Urinary bladder (tissue), 4 donors: ENCODE measurements around the gene FGFR3. TPM values are rescaled to one million over a fixed set of nuclear protein-coding genes. Genes with fewer than 3 reads are reported as not detected.

Experiments
- DNase-seq: peaks from one replicate; pipeline ENCODE4 v3.0.0-alpha.2; 2015; ENCODE audit errors: extremely low spot score
- H3K27ac ChIP-seq: one replicate; pipeline ENCODE4 v1.5.1; 2013; ENCODE audit warnings: low read depth, mild to moderate bottlenecking, moderate library complexity
- H3K36me3 ChIP-seq: one replicate; pipeline ENCODE4 v1.6.1; 2013; ENCODE audit warnings: mild to moderate bottlenecking, moderate library complexity; ENCODE audit not compliant: insufficient read depth
- H3K4me1 ChIP-seq: one replicate; pipeline ENCODE4 v1.6.1; 2013; ENCODE audit warnings: mild to moderate bottlenecking, moderate library complexity; ENCODE audit not compliant: insufficient read depth
- H3K4me3 ChIP-seq: one replicate; pipeline ENCODE4 v1.5.1; 2013; ENCODE audit warnings: low read depth, low read length
- WGBS: extraction: QIAGEN DNeasy Blood & Tissue Kit; methylation state at CpG from one replicate; pipeline ENCODE4 v1.1.7; 2013; 5-methylcytosine and 5-hydroxymethylcytosine counted together
- polyA plus RNA-seq: library from polyadenylated mRNA; stranded (reverse); fragments of 200-250 nt; gene quantifications from one replicate; pipeline ENCODE4 v1.2.3, GENCODE V29; 2013
- total RNA-seq: library from RNA; depleted of rRNA; stranded (reverse); fragments of >200 nt; gene quantifications from one replicate; pipeline ENCODE4 v1.2.3, GENCODE V29; 2014
- donor health status: healthy with polysubstance abuse.
- donor health status: healthy.

The FGFR3 gene
- total and polyA plus RNA-seq, 2 donors: 12.3 to 26.5 TPM

- Histone ChIP-seq H3K4me3 (peak overlapping the region; percentile 93), H3K27ac (peak overlapping the region; percentile 65), H3K4me1 (no peaks in the 10 kb centered on the region), H3K36me3 (no peaks in the 10 kb centered on the region)
- 1% methylated on average over 92 of the region's 92 CpGs for WGBS
- DNase-seq: no peak
These were observed 62.4 kb downstream of the FGFR3 start for GRCh38 chr4:1855333-1856070.

GRCh38 chr4:1856071-1856942, 63.2 kb downstream of the FGFR3 start, which contains the start of gene LETM1:
Gene LETM1 (minus strand): TSS chr4:1856156. CDS start chr4:1855950, 206 bp downstream.
- peak; percentile 71 for DNase-seq
- Histone ChIP-seq H3K27ac (peak within 1 kb of the TSS; percentile 72), H3K4me1 (no peaks in the 10 kb centered on the region), H3K4me3 (peak within 1 kb of the TSS; percentile 93), H3K36me3 (no peaks in the 10 kb centered on the region)
- WGBS: under 1% methylated on average over 107 of the region's 107 CpGs

- H3K36me3 ChIP-seq: no peaks in the 10 kb centered on the region
- WGBS: 21% methylated on average over 32 of the region's 32 CpGs
- H3K27ac ChIP-seq: no peak overlapping the region
- no peak for DNase-seq
- H3K4me1 ChIP-seq: no peaks in the 10 kb centered on the region
- peak overlapping the region; percentile 93 for H3K4me3 ChIP-seq
These were observed 64.0 kb downstream of the FGFR3 start for GRCh38 chr4:1856943-1857699.

- no peaks in the 10 kb centered on the region for H3K36me3 ChIP-seq
- no peaks in the 10 kb centered on the region for H3K4me1 ChIP-seq
- no peak for DNase-seq
- H3K27ac ChIP-seq: no peak overlapping the region
- no peak overlapping the region for H3K4me3 ChIP-seq
- WGBS: 59% methylated on average over 5 of the region's 5 CpGs
These were observed 64.8 kb downstream of the FGFR3 start for GRCh38 chr4:1857931-1858330.

Other genes starting within 250 kb of the FGFR3 start
- gene FAM53A, start 109.0 kb upstream of the FGFR3 start, total RNA-seq: 0.63 TPM
- gene FAM53A, start 109.0 kb upstream of the FGFR3 start, polyA plus RNA-seq: 2.9 TPM
- 32.3 TPM for gene SLBP, start 81.0 kb upstream of the FGFR3 start, total RNA-seq
- gene SLBP, start 81.0 kb upstream of the FGFR3 start, polyA plus RNA-seq: 41.0 TPM
- gene TMEM129, start 72.0 kb upstream of the FGFR3 start, total RNA-seq: 18.5 TPM
- gene TMEM129, start 72.0 kb upstream of the FGFR3 start, polyA plus RNA-seq: 64.8 TPM
- gene TACC3, start 71.8 kb upstream of the FGFR3 start, total RNA-seq: 8.9 TPM
- gene TACC3, start 71.8 kb upstream of the FGFR3 start, polyA plus RNA-seq: 5.5 TPM
- gene LETM1, start 62.9 kb downstream of the FGFR3 start, total RNA-seq: 19.0 TPM
- 15.6 TPM for gene LETM1, start 62.9 kb downstream of the FGFR3 start, polyA plus RNA-seq
- 60.5 TPM for gene NSD2, start 78.1 kb downstream of the FGFR3 start, total RNA-seq
- 13.8 TPM for gene NSD2, start 78.1 kb downstream of the FGFR3 start, polyA plus RNA-seq
- gene NELFA, start 215.7 kb downstream of the FGFR3 start, total RNA-seq: 17.4 TPM
- 26.9 TPM for gene NELFA, start 215.7 kb downstream of the FGFR3 start, polyA plus RNA-seq